Upper lobe of left lung (tissue), 6 donors: ENCODE measurements around the gene GCLM. TPM values are rescaled to one million over a fixed set of nuclear protein-coding genes. Genes with fewer than 3 reads are reported as not detected.
"Not testable (repeated sequence)": the region's sequence is repeated elsewhere in the genome, so short reads cannot be mapped to it uniquely, and the experiment has no call there.

Source experiments
- ATAC-seq, 2 donors: fragments of 200-7000 bp; cut with Tn5 transposase; one replicate each; pipeline ENCODE4 v1.9.1; 2022; ENCODE audit warnings: mild to moderate bottlenecking in 2 of 2, moderate library complexity in 2 of 2; ENCODE audit not compliant: low FRiP score in 2 of 2
- DNase-seq, 2 donors: peaks; one replicate each; pipeline ENCODE4 v3.0.0-alpha.2; 2019 to 2020
- H3K27ac ChIP-seq, 4 donors: fragments of 200-600 bp; sonication (generic); one replicate each; pipeline ENCODE4 v1.5.1; 2016 to 2019
- H3K27me3 ChIP-seq, 4 donors: fragments of 200-600 bp; sonication (generic); one replicate each; pipeline ENCODE4 v1.5.1; 2017 to 2019
- H3K36me3 ChIP-seq, 4 donors: fragments of 200-600 bp; sonication (generic); one replicate each; pipeline ENCODE4 v1.5.1; 2016 to 2019
- H3K4me1 ChIP-seq, 4 donors: fragments of 200-600 bp; sonication (generic); one replicate each; pipeline ENCODE4 v1.5.1; 2018 to 2019
- H3K4me3 ChIP-seq, 4 donors: fragments of 200-600 bp; sonication (generic); one replicate each; pipeline ENCODE4 v1.5.1; 2017 to 2019; ENCODE audit warnings: mild to moderate bottlenecking in 2 of 4, moderate library complexity in 1 of 4
- H3K9me3 ChIP-seq, 4 donors: fragments of 200-600 bp; sonication (generic); one replicate each; pipeline ENCODE4 v1.5.1; 2018 to 2019
- CTCF ChIP-seq, 6 experiments: fragments of 450-650 bp in 4 of 6; fragments of 200-600 bp in 2 of 6; sonication (generic) in 2 of 6; IDR thresholded peaks; one replicate each; pipeline ENCODE4 v1.5.1; 2016 to 2019; ENCODE audit warnings: antibody characterized with exemption in 6 of 6
- EP300 ChIP-seq, 4 donors: sonication (generic); formaldehyde crosslinking; IDR thresholded peaks; one replicate each; pipeline ENCODE4 v1.5.1; 2017; ENCODE audit warnings: antibody characterized with exemption in 4 of 4, control low read depth in 2 of 4
- POLR2A ChIP-seq, 4 donors: fragments of 450-650 bp; IDR thresholded peaks; one replicate each; pipeline ENCODE4 v1.5.1; 2016 to 2017; ENCODE audit warnings: antibody characterized with exemption in 4 of 4, mild to moderate bottlenecking in 2 of 4
- POLR2AphosphoS5 ChIP-seq, 2 donors: sonication (generic); formaldehyde crosslinking; IDR thresholded peaks; one replicate each; pipeline ENCODE4 v1.5.1; 2017; ENCODE audit warnings: antibody characterized with exemption in 2 of 2
- WGBS, 2 donors: methylation state at CpG; one replicate each; pipeline ENCODE4 v1.1.5; 2017 to 2018; 5-methylcytosine and 5-hydroxymethylcytosine counted together
- total RNA-seq, 6 donors: library from RNA; depleted of rRNA in 4 of 6; stranded (reverse); fragments of >200 nt in 4 of 6; gene quantifications; one replicate each; pipeline versions ENCODE4 v1.1.0 to v1.2.1, GENCODE V29; 2016 to 2021
- donor health status: DM: no; HTN: no; CAD: no; lungs with moderate emphysema.
- donor health status: DM: no; HTN: yes; CAD: no; lungs with severe emphysema.

GCLM gene
- total RNA-seq, 6 donors from 2014 or later = 11.3 to 25.1 (median 20.2) TPM

- peaks cover 54 to 68% (median 61%) of the 10 kb centered on the region in 4 donors for H3K36me3 ChIP-seq
- no peak overlapping the region for H3K4me3 ChIP-seq
- no peaks in the 10 kb centered on the region for H3K9me3 ChIP-seq
- H3K27ac ChIP-seq = no peak overlapping the region
- ATAC-seq = no peak
- DNase-seq = no peak
- no peaks in the 10 kb centered on the region for H3K4me1 ChIP-seq
- no peaks in the 10 kb centered on the region for H3K27me3 ChIP-seq
- 84 to 90% methylated on average over 5 of the region's 5 CpGs for WGBS, 2 donors
- TF ChIP-seq CTCF (IDR thresholded peaks at IDR 0.05) = no peak
These were observed 39.6 kb downstream of the GCLM start for GRCh38 chr1:93869653-93870052.

- not testable (repeated sequence) for H3K4me3 ChIP-seq, H3K27ac ChIP-seq, H3K4me1 ChIP-seq, H3K9me3 ChIP-seq, H3K27me3 ChIP-seq, ATAC-seq, DNase-seq
- H3K36me3 ChIP-seq = peaks cover 43 to 56% (median 50%) of the 10 kb centered on the region in 4 donors
- WGBS, 2 donors = 80 to 91% methylated on average over 1 of the region's 1 CpG
These were observed 40.7 kb downstream of the GCLM start for GRCh38 chr1:93868492-93868891.

GRCh38 chr1:93865253-93865652 lies 44.0 kb downstream of the GCLM start:
- Histone ChIP-seq H3K36me3 (peaks cover 15 to 24% (median 21%) of the 10 kb centered on the region in 4 donors), H3K9me3 (no peaks in the 10 kb centered on the region), H3K27ac (no peak overlapping the region), H3K27me3 (no peaks in the 10 kb centered on the region), H3K4me1 (no peaks in the 10 kb centered on the region), H3K4me3 (no peak overlapping the region)
- ATAC-seq (no peak), DNase-seq (no peak)
- TF ChIP-seq POLR2AphosphoS5 (IDR thresholded peaks at IDR 0.05) (no peak), CTCF (IDR thresholded peaks at IDR 0.05) (no peak), EP300 (IDR thresholded peaks at IDR 0.05) (no peak), POLR2A (IDR thresholded peaks at IDR 0.05) (no peak)
- WGBS, 2 donors = 90% methylated on average over 5 of the region's 5 CpGs

GRCh38 chr1:93864175-93864574 lies 45.1 kb downstream of the GCLM start:
- no peak overlapping the region for H3K4me3 ChIP-seq
- no peaks in the 10 kb centered on the region for H3K4me1 ChIP-seq
- H3K36me3 ChIP-seq = peaks cover 4 to 13% (median 10%) of the 10 kb centered on the region in 4 donors
- no peak for ATAC-seq
- 68 to 73% methylated on average over 3 of the region's 3 CpGs for WGBS, 2 donors
- H3K27me3 ChIP-seq = no peaks in the 10 kb centered on the region
- DNase-seq = no peak
- TF ChIP-seq CTCF (IDR thresholded peaks at IDR 0.05) = no peak
- TF ChIP-seq EP300 (IDR thresholded peaks at IDR 0.05) = no peak
- TF ChIP-seq POLR2AphosphoS5 (IDR thresholded peaks at IDR 0.05) = no peak
- TF ChIP-seq POLR2A (IDR thresholded peaks at IDR 0.05) = no peak
- no peak overlapping the region for H3K27ac ChIP-seq
- H3K9me3 ChIP-seq = no peaks in the 10 kb centered on the region

- H3K27me3 ChIP-seq, H3K36me3 ChIP-seq, ATAC-seq, DNase-seq, H3K4me3 ChIP-seq, H3K4me1 ChIP-seq, H3K27ac ChIP-seq, H3K9me3 ChIP-seq: not testable (repeated sequence)
- WGBS, 2 donors = 48 to 70% methylated on average over 3 of the region's 3 CpGs
These were observed 51.6 kb downstream of the GCLM start for GRCh38 chr1:93857653-93858052.

GRCh38 chr1:93855983-93856382 lies 53.2 kb downstream of the GCLM start:
- H3K27ac ChIP-seq, H3K36me3 ChIP-seq, H3K27me3 ChIP-seq, H3K4me3 ChIP-seq, ATAC-seq, H3K9me3 ChIP-seq, H3K4me1 ChIP-seq: not testable (repeated sequence)
- DNase-seq = peak in 1 of 2 donors; percentile 42
- WGBS, 2 donors = 78 to 84% methylated on average over 8 to 9 of the region's 9 CpGs
